Measurements from ENCODE around the gene CCDC142. TPM values are rescaled to one million over a fixed set of nuclear protein-coding genes. Genes with fewer than 3 reads are reported as not detected.

CCDC142 gene
- total and polyA plus RNA-seq, 8 donors, result 4.9 to 14.0 (median 6.0) TPM

DNA sequence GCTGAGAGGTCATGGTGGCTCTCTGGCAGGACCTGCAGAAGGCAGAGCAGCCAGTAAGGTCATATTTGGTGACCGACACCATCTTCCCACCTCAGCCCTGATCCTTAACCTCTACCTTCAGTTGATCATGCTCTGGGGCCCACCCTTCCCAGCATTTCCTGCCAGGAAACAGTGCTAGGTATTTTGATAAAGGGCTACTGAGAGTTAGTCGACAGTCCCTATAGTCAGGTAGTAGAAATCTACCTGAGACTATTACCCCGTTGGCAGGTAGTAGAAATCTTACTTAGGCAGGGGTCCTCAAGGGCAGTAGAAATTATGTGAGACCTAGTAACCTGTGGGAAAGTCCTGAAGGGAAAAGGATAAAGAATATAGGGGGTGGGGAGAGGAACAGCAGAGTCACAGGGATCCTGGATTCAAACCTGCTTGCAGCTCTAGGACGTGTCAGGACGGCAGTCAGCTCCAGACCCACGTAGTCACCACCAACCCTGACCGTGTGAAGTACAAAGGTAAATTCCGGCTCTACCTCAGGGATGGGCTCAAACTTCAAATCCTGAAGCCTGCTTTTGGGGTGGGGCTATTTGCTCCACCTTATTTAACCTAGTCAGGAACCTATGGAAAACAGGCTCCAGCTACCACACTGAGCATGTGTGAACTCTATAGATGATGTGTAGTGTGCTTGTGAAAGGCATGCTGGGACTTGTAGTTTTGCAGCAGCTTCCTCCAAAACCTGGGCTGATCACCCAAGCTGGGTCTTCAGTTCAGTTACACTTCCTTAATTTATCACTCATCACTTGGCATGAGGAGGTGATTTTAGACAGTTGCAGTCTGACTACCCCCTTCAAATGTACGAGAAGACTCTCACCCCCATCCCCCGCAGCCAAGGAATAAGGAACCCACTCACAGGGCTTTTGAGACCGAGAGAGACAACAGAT lies 43.2 kb upstream of the CCDC142 start, which contains the start of gene DQX1:
Gene DQX1 (minus strand): TSS at position 515 of the 932 bp plus-strand sequence. CDS start 502 bp downstream, at position 13.
- peaks cover 7 to 15% (median 11%) of the 10 kb centered on the region in 3 donors for H3K4me1 ChIP-seq
- peaks cover 0 to 1% (median 0%) of the 10 kb centered on the region in 4 donors for H3K27me3 ChIP-seq
- ATAC-seq, result no peak
- 92 to 94% methylated on average over 11 of the region's 11 CpGs for WGBS, 2 donors
- no peaks in the 10 kb centered on the region for H3K9me3 ChIP-seq
- FAIRE-seq, result no peak
- H3K36me3 ChIP-seq, result peaks cover 0 to 13% (median 0%) of the 10 kb centered on the region in 3 donors
- no peak within 1 kb of the TSS for H3K27ac ChIP-seq
- DNase-seq, result peak in 1 of 6 donors; percentile 8
- no peak within 1 kb of the TSS for H3K4me3 ChIP-seq
- intact Hi-C loops (cut with DNase I), result no loop called here
- TF ChIP-seq, protein P1, sequence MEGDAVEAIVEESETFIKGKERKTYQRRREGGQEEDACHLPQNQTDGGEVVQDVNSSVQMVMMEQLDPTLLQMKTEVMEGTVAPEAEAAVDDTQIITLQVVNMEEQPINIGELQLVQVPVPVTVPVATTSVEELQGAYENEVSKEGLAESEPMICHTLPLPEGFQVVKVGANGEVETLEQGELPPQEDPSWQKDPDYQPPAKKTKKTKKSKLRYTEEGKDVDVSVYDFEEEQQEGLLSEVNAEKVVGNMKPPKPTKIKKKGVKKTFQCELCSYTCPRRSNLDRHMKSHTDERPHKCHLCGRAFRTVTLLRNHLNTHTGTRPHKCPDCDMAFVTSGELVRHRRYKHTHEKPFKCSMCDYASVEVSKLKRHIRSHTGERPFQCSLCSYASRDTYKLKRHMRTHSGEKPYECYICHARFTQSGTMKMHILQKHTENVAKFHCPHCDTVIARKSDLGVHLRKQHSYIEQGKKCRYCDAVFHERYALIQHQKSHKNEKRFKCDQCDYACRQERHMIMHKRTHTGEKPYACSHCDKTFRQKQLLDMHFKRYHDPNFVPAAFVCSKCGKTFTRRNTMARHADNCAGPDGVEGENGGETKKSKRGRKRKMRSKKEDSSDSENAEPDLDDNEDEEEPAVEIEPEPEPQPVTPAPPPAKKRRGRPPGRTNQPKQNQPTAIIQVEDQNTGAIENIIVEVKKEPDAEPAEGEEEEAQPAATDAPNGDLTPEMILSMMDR (IDR thresholded peaks at IDR 0.05), result no peak

DNA sequence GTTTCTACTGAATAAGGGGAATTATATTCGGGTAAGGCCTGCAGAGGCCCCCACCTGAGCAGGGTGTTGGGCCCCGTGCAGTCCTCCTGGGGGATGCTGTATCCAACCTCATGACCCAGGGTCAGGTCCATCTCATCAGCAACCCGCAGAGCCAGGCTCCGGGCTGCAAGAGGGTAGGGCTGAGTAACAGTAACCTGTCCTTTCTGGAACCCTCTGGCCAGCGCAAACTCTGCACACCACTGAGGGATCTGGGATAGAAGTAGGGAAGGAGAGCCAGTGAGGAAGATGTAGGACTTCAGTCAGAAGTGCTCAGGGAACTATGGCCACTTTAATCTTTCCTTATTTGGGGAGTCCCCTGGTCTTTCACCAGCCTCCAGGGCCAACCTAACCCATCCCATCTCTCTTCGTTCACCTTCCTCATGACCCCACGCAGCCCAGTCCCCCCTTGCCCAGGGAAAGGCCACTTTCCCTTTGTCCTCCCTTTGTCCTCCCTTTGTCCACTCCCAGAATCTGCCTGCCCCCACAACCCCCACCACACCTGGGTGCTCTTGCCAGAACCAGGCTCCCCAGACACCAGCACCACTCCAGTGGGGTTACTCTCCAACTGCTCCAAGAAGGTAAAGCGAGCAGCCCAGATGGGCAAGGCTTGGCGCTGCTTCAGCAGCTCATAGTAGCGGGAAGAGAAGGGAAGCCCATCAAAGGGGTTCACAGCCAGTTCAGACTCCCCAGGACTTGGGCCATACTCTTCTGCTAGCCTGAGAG lies 42.3 kb upstream of the CCDC142 start:
- Histone ChIP-seq H3K4me1 (peaks cover 7 to 11% (median 7%) of the 10 kb centered on the region in 3 donors), H3K27me3 (peaks cover 0 to 9% (median under 1%) of the 10 kb centered on the region in 4 donors), H3K9me3 (no peaks in the 10 kb centered on the region), H3K36me3 (peaks cover 0 to 13% (median 0%) of the 10 kb centered on the region in 3 donors), H3K27ac (no peak overlapping the region), H3K4me3 (no peak overlapping the region)
- FAIRE-seq (no peak), ATAC-seq (no peak), DNase-seq (peak in 1 of 6 donors; percentile 35)
- 88 to 90% methylated on average over 10 of the region's 10 CpGs for WGBS, 2 donors
- TF ChIP-seq, protein P1 (IDR thresholded peaks at IDR 0.05), result no peak
- intact Hi-C loops (cut with DNase I), result no loop called here

DNA sequence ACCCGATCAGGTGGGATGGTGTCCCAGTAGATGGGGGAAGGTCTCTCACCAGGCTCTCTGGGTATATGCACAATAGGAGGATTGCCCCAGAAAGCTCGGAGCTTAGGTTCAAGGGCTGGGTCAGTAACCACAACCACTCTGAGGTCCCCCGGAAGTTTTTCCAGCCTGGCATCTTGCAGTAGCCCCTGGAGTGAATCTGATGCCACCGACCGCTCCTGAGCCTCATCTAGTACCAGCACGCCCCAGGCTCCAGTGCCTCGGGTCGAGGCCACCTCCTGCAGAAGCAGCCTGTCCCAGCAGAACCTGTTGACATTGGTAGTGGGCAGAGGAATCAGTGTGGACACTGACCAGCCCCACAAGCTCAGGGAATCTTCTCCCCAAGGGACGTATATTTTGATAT lies 41.2 kb upstream of the CCDC142 start:
- no peaks in the 10 kb centered on the region for H3K9me3 ChIP-seq
- H3K4me1 ChIP-seq, result peaks cover 7 to 11% (median 7%) of the 10 kb centered on the region in 3 donors
- H3K27me3 ChIP-seq, result peaks cover 0 to 21% (median 3%) of the 10 kb centered on the region in 4 donors
- intact Hi-C loops (cut with DNase I), result no loop called here
- ATAC-seq (no peak), FAIRE-seq (no peak), DNase-seq (peak in 1 of 6 donors; percentile 40)
- no peak overlapping the region for H3K27ac ChIP-seq
- no peak overlapping the region for H3K4me3 ChIP-seq
- 63 to 78% methylated on average over 9 of the region's 9 CpGs for WGBS, 2 donors
- peaks cover 0 to 13% (median 0%) of the 10 kb centered on the region in 3 donors for H3K36me3 ChIP-seq
- TF ChIP-seq, protein P1 (IDR thresholded peaks at IDR 0.05), result no peak

DNA sequence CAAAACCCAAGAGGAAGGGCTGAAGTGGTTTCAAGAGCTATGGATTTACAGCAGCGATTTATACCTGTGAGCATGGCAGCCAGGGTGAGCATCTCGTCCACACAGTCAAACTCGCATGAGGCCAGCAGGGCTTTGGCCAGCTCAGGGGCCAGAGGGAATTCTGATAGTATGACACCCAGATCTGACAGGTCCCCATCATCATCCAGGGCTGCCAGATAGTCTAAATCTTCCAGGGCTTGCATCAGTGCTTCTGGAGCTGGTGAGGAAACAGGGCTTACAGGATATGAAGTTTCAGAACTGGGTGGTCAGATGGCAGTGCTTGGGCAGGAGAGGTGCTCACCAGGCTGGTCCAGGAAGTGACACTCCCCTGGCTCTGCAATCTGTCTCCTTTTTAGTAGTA lies 39.7 kb upstream of the CCDC142 start:
- H3K36me3 ChIP-seq, result peaks cover 0 to 12% (median 0%) of the 10 kb centered on the region in 3 donors
- 54 to 74% methylated on average over 3 of the region's 3 CpGs for WGBS, 2 donors
- no peaks in the 10 kb centered on the region for H3K9me3 ChIP-seq
- H3K27me3 ChIP-seq, result peaks cover 0 to 32% (median 3%) of the 10 kb centered on the region in 4 donors
- H3K27ac ChIP-seq, result no peak overlapping the region
- TF ChIP-seq, protein P1 (IDR thresholded peaks at IDR 0.05), result no peak
- H3K4me3 ChIP-seq, result no peak overlapping the region
- intact Hi-C loops (cut with DNase I), result no loop called here
- DNase-seq (peak in 1 of 6 donors; percentile 11), FAIRE-seq (no peak), ATAC-seq (no peak)
- H3K4me1 ChIP-seq, result no peaks in the 10 kb centered on the region

Measured in pancreas (tissue), 10 donors.